Measurements from ENCODE around the gene PDZK1.

GRCh38 chr1:145717833-145718232, 10.7 kb upstream of the PDZK1 start:
- TF ChIP-seq CTCF (IDR thresholded peaks at IDR 0.05; ENCODE audit: control extremely low read depth in 1 of 3, insufficient read depth in 1 of 3, low read depth in 1 of 3, low read length in 3 of 3) (no peak), SP1 (IDR thresholded peaks at IDR 0.05; ENCODE audit: low read depth, low read length) (no peak), YY1 (IDR thresholded peaks at IDR 0.05; ENCODE audit: low read depth, low read length) (no peak), EP300 (IDR thresholded peaks at IDR 0.05; ENCODE audit: borderline replicate concordance in 1 of 2, low read depth in 2 of 2, low read length in 2 of 2) (no peak), POLR2AphosphoS5 (IDR thresholded peaks at IDR 0.05; ENCODE audit: low read depth, low read length) (no peak), ATF3 (IDR thresholded peaks at IDR 0.05; ENCODE audit: insufficient read depth, low read depth, low read length) (no peak), SUZ12 (IDR thresholded peaks at IDR 0.05; ENCODE audit: low read length) (no peak), EZH2 (IDR thresholded peaks at IDR 0.05; ENCODE audit: low read depth, low read length, severe bottlenecking) (no peak)
